Measurements from ENCODE around the gene NR0B2. TPM values are rescaled to one million over a fixed set of nuclear protein-coding genes. Genes with fewer than 3 reads are reported as not detected.

Gene NR0B2
- total and polyA plus RNA-seq, 8 donors, result 1.2 to 7.8 (median 3.8) TPM

DNA sequence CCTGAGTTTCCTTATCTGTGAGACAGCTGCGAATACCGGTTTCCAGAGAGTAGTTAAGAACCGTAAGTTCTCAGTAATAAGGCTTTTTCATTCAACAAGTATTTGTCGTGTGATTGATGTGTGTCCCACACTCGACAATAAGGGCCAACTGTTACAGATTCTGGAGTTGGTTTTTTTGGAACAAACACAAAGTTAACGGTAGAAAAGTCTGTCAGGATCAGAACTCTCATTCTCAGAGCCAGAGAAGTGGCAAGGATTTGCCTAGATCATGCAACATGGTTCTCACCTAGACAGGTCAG, 8.6 kb upstream of the NR0B2 start:
- Histone ChIP-seq H3K27ac (peak overlapping the region; percentile 82 to 91), H3K36me3 (peaks cover 3 to 41% of the 10 kb centered on the region in 2 donors), H3K9me3 (no peaks in the 10 kb centered on the region), H3K4me1 (peaks cover 13 to 32% of the 10 kb centered on the region in 2 donors), H3K27me3 (no peaks in the 10 kb centered on the region), H3K4me3 (peak overlapping the region; percentile 98 to 100)
- DNase-seq, result no peak
- ATAC-seq, result no peak
- intact Hi-C loops (cut with DNase I), result no loop called here
- no peak for TF ChIP-seq CTCF (IDR thresholded peaks at IDR 0.05)

GRCh38 chr1:26921540-26922430, 8.0 kb upstream of the NR0B2 start, which contains the start of gene NUDC:
Gene NUDC, plus strand, starts transcription at chr1:26921743. Its CDS starts 106 bp downstream, at chr1:26921849.
- H3K4me1 ChIP-seq, result peaks cover 13 to 32% of the 10 kb centered on the region in 2 donors
- peak within 1 kb of the TSS; percentile 98 to 100 for H3K4me3 ChIP-seq
- TF ChIP-seq CTCF (IDR thresholded peaks at IDR 0.05), result no peak
- peaks cover 3 to 36% of the 10 kb centered on the region in 2 donors for H3K36me3 ChIP-seq
- DNase-seq (peak; percentile 94 to 99 (median 98)), ATAC-seq (peak; percentile 99)
- intact Hi-C loops (cut with DNase I), result no loop called here
- no peaks in the 10 kb centered on the region for H3K27me3 ChIP-seq
- peak within 1 kb of the TSS; percentile 82 to 91 for H3K27ac ChIP-seq
- no peaks in the 10 kb centered on the region for H3K9me3 ChIP-seq

- H3K27me3 ChIP-seq, result no peaks in the 10 kb centered on the region
- H3K4me3 ChIP-seq, result peak overlapping the region; percentile 98 to 100
- DNase-seq (no peak), ATAC-seq (peak; percentile 44)
- no peaks in the 10 kb centered on the region for H3K9me3 ChIP-seq
- peak overlapping the region; percentile 82 to 91 for H3K27ac ChIP-seq
- intact Hi-C loops (cut with DNase I), result no loop called here
- TF ChIP-seq CTCF (IDR thresholded peaks at IDR 0.05), result no peak
- peaks cover 3 to 29% of the 10 kb centered on the region in 2 donors for H3K36me3 ChIP-seq
- peaks cover 13 to 32% of the 10 kb centered on the region in 2 donors for H3K4me1 ChIP-seq
Observed at GRCh38 chr1:26921126-26921539, 7.4 kb upstream of the NR0B2 start.

GRCh38 chr1:26915204-26915842, 1.5 kb upstream of the NR0B2 start:
- Histone ChIP-seq H3K36me3 (no peaks in the 10 kb centered on the region), H3K27ac (no peak overlapping the region), H3K4me3 (no peak overlapping the region), H3K27me3 (no peaks in the 10 kb centered on the region), H3K9me3 (no peaks in the 10 kb centered on the region), H3K4me1 (no peaks in the 10 kb centered on the region)
- DNase-seq (peak in 1 of 4 donors; percentile 70), ATAC-seq (peak; percentile 5)
- TF ChIP-seq CTCF (IDR thresholded peaks at IDR 0.05), result no peak
- intact Hi-C loops (cut with DNase I), result no loop called here

DNA sequence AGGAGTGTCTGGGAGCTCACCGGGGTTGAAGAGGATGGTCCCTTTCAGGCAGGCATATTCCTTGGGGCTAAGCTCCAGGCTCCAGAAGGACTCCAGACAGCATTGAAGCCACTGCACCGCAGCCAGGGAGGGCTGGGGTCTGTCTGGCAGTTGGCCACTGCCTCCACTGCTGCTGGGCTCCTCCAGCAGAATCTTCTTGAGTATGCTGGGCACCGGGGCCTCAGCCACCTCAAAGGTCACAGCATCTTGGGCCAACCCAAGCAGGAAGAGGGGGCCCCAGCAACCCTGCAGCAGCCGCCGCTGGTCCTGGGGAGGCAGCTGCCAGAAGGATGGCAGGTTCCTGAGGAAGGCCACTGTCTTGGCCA, 404 bp downstream of the NR0B2 start:
- Histone ChIP-seq H3K4me3 (peak overlapping the region; percentile 5 to 18), H3K4me1 (no peaks in the 10 kb centered on the region), H3K9me3 (no peaks in the 10 kb centered on the region), H3K27ac (peak overlapping the region; percentile 55 to 72), H3K36me3 (no peaks in the 10 kb centered on the region), H3K27me3 (no peaks in the 10 kb centered on the region)
- ATAC-seq, result no peak
- intact Hi-C loops (cut with DNase I), result no loop called here
- DNase-seq, result no peak
- TF ChIP-seq CTCF (IDR thresholded peaks at IDR 0.05), result no peak

All from left lung (tissue), 10 donors.